Measurements from ENCODE around the gene APLNR. TPM values are rescaled to one million over a fixed set of nuclear protein-coding genes. Genes with fewer than 3 reads are reported as not detected.

APLNR gene
- polyA plus RNA-seq, 1 donor (not counting 4 experiments of a cell fraction or from before 2014, with no cell fraction given), result not detected

GRCh38 chr11:57274904-57275498 lies 38.0 kb upstream of the APLNR start:
- TF ChIP-seq CTCF (optimal IDR thresholded peaks at IDR 0.05 in 1 of 3, IDR thresholded peaks at IDR 0.05 in 1 of 3, conservative IDR thresholded peaks at IDR 0.05 in 1 of 3; ENCODE audit: extremely low read depth in 1 of 3, insufficient read depth in 2 of 3, low read length in 3 of 3) (no peak), EZH2 (IDR thresholded peaks at IDR 0.05; ENCODE audit: low read length) (no peak)
- Histone ChIP-seq H2AFZ (ENCODE audit: control insufficient read depth, low read length) (no peak overlapping the region), H3K9me1 (ENCODE audit: control insufficient read depth, extremely low read depth, insufficient read depth, low read length) (no peaks in the 10 kb centered on the region), H3K4me2 (ENCODE audit: control insufficient read depth, extremely low read depth, insufficient read depth, low read depth, low read length) (no peak overlapping the region), H3K79me2 (ENCODE audit: control insufficient read depth, insufficient read depth, low read length) (no peaks in the 10 kb centered on the region), H3K4me1 (ENCODE audit: control insufficient read depth, extremely low read depth, insufficient read depth, low read length) (peaks cover 35% of the 10 kb centered on the region), H4K20me1 (ENCODE audit: control insufficient read depth, extremely low read depth, insufficient read depth, low read length) (no peaks in the 10 kb centered on the region), H3K9ac (ENCODE audit: control insufficient read depth, extremely low read depth, insufficient read depth, low read length) (no peak overlapping the region), H3K36me3 (ENCODE audit: control insufficient read depth in 2 of 2, extremely low read depth in 1 of 2, insufficient read depth in 2 of 2, low read length in 2 of 2) (no peaks in the 10 kb centered on the region), H3K27ac (ENCODE audit: control insufficient read depth, insufficient read depth, low read length) (no peak overlapping the region), H3K27me3 (ENCODE audit: control insufficient read depth, extremely low read depth, insufficient read depth, low read length) (no peaks in the 10 kb centered on the region), H3K4me3 (ENCODE audit: control insufficient read depth in 2 of 3, extremely low read depth in 1 of 3, insufficient read depth in 2 of 3, low read depth in 1 of 3, low read length in 3 of 3) (no peak overlapping the region), H3K9me3 (ENCODE audit: control insufficient read depth, low read depth, low read length) (no peaks in the 10 kb centered on the region)
- no peak for FAIRE-seq
- no peak for DNase-seq (ENCODE audit: low read depth, low spot score)
- dilution Hi-C loops (cut with MboI; ENCODE audit: extremely low pct_ligation_motif_present, low sequenced_read_pairs), result loop anchor here (25.0 kb wide), 1 partner anchor 438 kb away; no protein-coding TSS in a partner anchor

GRCh38 chr11:57273448-57274058 lies 36.5 kb upstream of the APLNR start:
- H3K79me2 ChIP-seq (ENCODE audit: control insufficient read depth, insufficient read depth, low read length), result no peaks in the 10 kb centered on the region
- H3K27me3 ChIP-seq (ENCODE audit: control insufficient read depth, extremely low read depth, insufficient read depth, low read length), result no peaks in the 10 kb centered on the region
- no peak overlapping the region for H3K4me3 ChIP-seq (ENCODE audit: control insufficient read depth in 2 of 3, extremely low read depth in 1 of 3, insufficient read depth in 2 of 3, low read depth in 1 of 3, low read length in 3 of 3)
- no peak overlapping the region for H3K27ac ChIP-seq (ENCODE audit: control insufficient read depth, insufficient read depth, low read length)
- H3K9ac ChIP-seq (ENCODE audit: control insufficient read depth, extremely low read depth, insufficient read depth, low read length), result no peak overlapping the region
- DNase-seq (ENCODE audit: low read depth, low spot score), result no peak
- no peak for FAIRE-seq
- dilution Hi-C loops (cut with MboI; ENCODE audit: extremely low pct_ligation_motif_present, low sequenced_read_pairs), result no loop called here
- H4K20me1 ChIP-seq (ENCODE audit: control insufficient read depth, extremely low read depth, insufficient read depth, low read length), result no peaks in the 10 kb centered on the region
- no peaks in the 10 kb centered on the region for H3K9me3 ChIP-seq (ENCODE audit: control insufficient read depth, low read depth, low read length)
- H3K4me1 ChIP-seq (ENCODE audit: control insufficient read depth, extremely low read depth, insufficient read depth, low read length), result peaks cover 26% of the 10 kb centered on the region
- no peaks in the 10 kb centered on the region for H3K36me3 ChIP-seq (ENCODE audit: control insufficient read depth in 2 of 2, extremely low read depth in 1 of 2, insufficient read depth in 2 of 2, low read length in 2 of 2)
- no peaks in the 10 kb centered on the region for H3K9me1 ChIP-seq (ENCODE audit: control insufficient read depth, extremely low read depth, insufficient read depth, low read length)
- TF ChIP-seq CTCF (optimal IDR thresholded peaks at IDR 0.05 in 1 of 3, IDR thresholded peaks at IDR 0.05 in 1 of 3, conservative IDR thresholded peaks at IDR 0.05 in 1 of 3; ENCODE audit: extremely low read depth in 1 of 3, insufficient read depth in 2 of 3, low read length in 3 of 3) (no peak), EZH2 (IDR thresholded peaks at IDR 0.05; ENCODE audit: low read length) (no peak)
- no peak overlapping the region for H3K4me2 ChIP-seq (ENCODE audit: control insufficient read depth, extremely low read depth, insufficient read depth, low read depth, low read length)
- no peak overlapping the region for H2AFZ ChIP-seq (ENCODE audit: control insufficient read depth, low read length)
